HepG2 (cell line): Measurements from ENCODE around the gene CST3. TPM values are rescaled to one million over a fixed set of nuclear protein-coding genes. Genes with fewer than 3 reads are reported as not detected.
A peak's percentile ranks its signal among the peaks of the same experiment; 100 is the strongest.

Source experiments
- CHCHD3 ChIP-seq: sonication (generic); formaldehyde crosslinking; IDR thresholded peaks from 2 replicates; pipeline ENCODE4 v1.8.0; 2022; ENCODE audit warnings: mild to moderate bottlenecking, missing genetic modification reagents, moderate library complexity
- EHMT2 ChIP-seq: fragments of 200-600 bp; sonication (generic); IDR thresholded peaks from 2 replicates; pipeline ENCODE4 v1.7.0; 2017; ENCODE audit warnings: antibody characterized with exemption, low read depth, low read length, borderline replicate concordance
- FLYWCH1 ChIP-seq: sonication (generic); formaldehyde crosslinking; IDR thresholded peaks from 2 replicates; pipeline ENCODE4 v1.8.1; 2023; ENCODE audit warnings: mild to moderate bottlenecking, missing genetic modification reagents
- MIER2 ChIP-seq: IDR thresholded peaks from 2 replicates; pipeline ENCODE4 v1.6.1; 2016; ENCODE audit warnings: missing biosample characterization, missing genetic modification reagents
- MTF1 ChIP-seq: sonication (generic); formaldehyde crosslinking; IDR thresholded peaks from 2 replicates; pipeline ENCODE4 v1.5.0; 2020; ENCODE audit warnings: missing genetic modification reagents
- PCBP1 ChIP-seq: fragments of 200-400 bp; formaldehyde crosslinking; IDR thresholded peaks from 2 replicates; pipeline ENCODE4 v1.6.1; 2017; ENCODE audit warnings: mild to moderate bottlenecking, low read depth, low read length, borderline replicate concordance
- POLR2G ChIP-seq: fragments of 200-400 bp; formaldehyde crosslinking; IDR thresholded peaks from 2 replicates; pipeline ENCODE4 v1.6.1; 2018; ENCODE audit warnings: mild to moderate bottlenecking, low read depth, low read length, moderate library complexity
- RBM39 ChIP-seq: fragments of 200-400 bp; formaldehyde crosslinking; IDR thresholded peaks from one replicate; pipeline ENCODE4 v1.6.1; 2018; ENCODE audit warnings: antibody characterized with exemption, mild to moderate bottlenecking, low read depth, low read length; ENCODE audit not compliant: poor library complexity, severe bottlenecking
- REL ChIP-seq: sonication (generic); formaldehyde crosslinking; conservative IDR thresholded peaks from 2 replicates; pipeline ENCODE4 v1.8.0; 2022; ENCODE audit warnings: mild to moderate bottlenecking, missing genetic modification reagents, moderate library complexity
- RFX1 ChIP-seq: fragments of 450-650 bp; IDR thresholded peaks from 2 replicates; pipeline ENCODE4 v1.6.1; 2017
- SIX1 ChIP-seq: sonication (generic); formaldehyde crosslinking; IDR thresholded peaks from 2 replicates; pipeline ENCODE4 v1.4.0; 2020; ENCODE audit warnings: missing genetic modification reagents, borderline replicate concordance
- SPEN ChIP-seq: sonication (generic); formaldehyde crosslinking; IDR thresholded peaks from 2 replicates; pipeline ENCODE4 v1.5.1; 2020; ENCODE audit warnings: low read depth, mild to moderate bottlenecking, missing genetic modification reagents
- STAT5B ChIP-seq: sonication (generic); formaldehyde crosslinking; IDR thresholded peaks from 2 replicates; pipeline ENCODE4 v1.4.0; 2020; ENCODE audit warnings: missing genetic modification reagents
- THAP11 ChIP-seq: IDR thresholded peaks from 2 replicates; pipeline ENCODE4 v1.6.1; 2016; ENCODE audit warnings: missing biosample characterization, missing genetic modification reagents
- ZNF296 ChIP-seq: sonication (generic); formaldehyde crosslinking; conservative IDR thresholded peaks from 2 replicates; pipeline ENCODE4 v1.5.0; 2020; ENCODE audit warnings: mild to moderate bottlenecking, missing genetic modification reagents
- ZNF3 ChIP-seq: IDR thresholded peaks from 2 replicates; pipeline ENCODE4 v1.7.0; 2017; ENCODE audit warnings: inconsistent platforms
- ZNF678 ChIP-seq: sonication (generic); formaldehyde crosslinking; IDR thresholded peaks from 2 replicates; pipeline ENCODE4 v1.4.0; 2020; ENCODE audit warnings: mild to moderate bottlenecking, missing genetic modification reagents
- ZNF780A ChIP-seq: sonication (generic); formaldehyde crosslinking; IDR thresholded peaks from 2 replicates; pipeline ENCODE4 v1.8.0; 2022; ENCODE audit warnings: mild to moderate bottlenecking, missing genetic modification reagents, moderate library complexity
- polyA plus RNA-seq, 8 experiments: library from polyadenylated mRNA; depleted of rRNA in 3 of 8; stranded (reverse) in 7 of 8; unstranded in 1 of 8; fragments of >200 nt; fragmentation: Illumina TruSeq in 4 of 8; extraction: Trizol in 4 of 8; gene quantifications; 2 replicates each; pipeline versions ENCODE4 v1.2.1 to v1.2.3, GENCODE V29; 2011 to 2016; ENCODE audit warnings: low read depth in 4 of 8, missing spikeins in 1 of 8, mixed read lengths in 1 of 8; ENCODE audit not compliant: insufficient read depth in 1 of 8
- total RNA-seq, 5 experiments: library from RNA; depleted of rRNA; stranded (reverse); fragments of >200 nt; fragmentation: Illumina TruSeq; extraction: Trizol; gene quantifications; 2 replicates each; pipeline ENCODE4 v1.2.3, GENCODE V29; 2016; ENCODE audit warnings: low read depth in 1 of 5
- TF ChIP-seq, protein P1 (sequence below): sonication (generic); formaldehyde crosslinking; IDR thresholded peaks from 2 replicates; pipeline ENCODE4 v1.4.0; 2020; ENCODE audit warnings: missing genetic modification reagents
- TF ChIP-seq, protein P2 (sequence below): sonication (generic); formaldehyde crosslinking; conservative IDR thresholded peaks from 2 replicates; pipeline ENCODE4 v1.8.0; 2022; ENCODE audit warnings: missing genetic modification reagents
- TF ChIP-seq, protein P3 (sequence below): sonication (generic); formaldehyde crosslinking; IDR thresholded peaks from 2 replicates; pipeline ENCODE4 v1.4.0; 2020; ENCODE audit warnings: mild to moderate bottlenecking, missing genetic modification reagents
- TF ChIP-seq, protein P4 (sequence below): IDR thresholded peaks from 2 replicates; pipeline ENCODE4 v1.6.1; 2016; ENCODE audit warnings: low read depth

Gene CST3
- total and polyA plus RNA-seq, 2 of the 13 experiments (the other 11 are each of a cell fraction or from before 2014, with no cell fraction given), result 690 to 1,005 TPM

DNA sequence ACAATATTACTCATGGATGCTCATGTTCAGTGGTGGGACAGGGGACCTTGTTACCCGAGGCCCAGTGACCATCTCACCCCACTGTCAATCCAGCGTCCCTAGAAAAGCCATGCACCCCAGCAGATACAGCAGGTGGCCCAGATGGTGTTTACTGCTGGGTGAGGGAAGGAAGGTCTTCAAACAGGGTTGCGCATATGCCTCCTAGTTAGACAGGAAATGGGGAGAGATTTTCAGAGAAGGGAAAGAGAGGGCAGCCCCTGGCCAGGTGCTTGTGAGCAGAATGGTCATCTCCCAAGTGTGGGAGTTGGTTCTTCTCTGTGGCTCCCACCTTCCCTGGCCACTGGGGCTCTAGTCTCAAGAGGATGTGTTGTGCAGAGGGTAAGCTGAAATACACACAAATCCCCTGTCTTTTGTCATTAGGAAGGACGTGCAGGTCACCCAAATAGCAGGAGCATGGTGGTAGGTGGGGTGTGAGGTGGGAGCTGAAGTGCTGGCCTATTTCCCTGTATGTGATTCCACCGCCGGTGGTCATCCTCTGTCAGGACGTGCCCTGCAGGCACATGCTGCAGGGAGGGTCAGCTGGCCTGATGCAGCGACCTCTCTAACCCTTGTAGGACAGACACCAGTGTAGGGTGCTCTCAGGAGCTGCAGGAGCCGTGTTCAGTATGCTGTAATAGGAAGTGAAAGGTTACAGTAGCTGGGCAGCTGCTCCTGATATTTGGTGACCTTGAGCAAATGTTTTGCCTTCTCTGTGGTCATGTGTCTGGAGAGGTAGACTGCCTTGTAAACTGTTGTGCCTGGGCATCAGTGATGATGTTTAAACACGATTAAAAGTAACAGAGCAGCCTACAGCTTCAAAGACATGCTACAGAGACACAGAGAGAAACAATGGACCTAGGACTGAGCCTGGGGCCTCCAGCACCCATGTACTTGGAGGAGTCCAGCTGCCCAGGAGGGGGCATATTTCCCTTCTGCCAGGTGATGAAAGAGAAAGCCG is 3.2 kb upstream of the CST3 start (continued):
- TF ChIP-seq, protein P1, sequence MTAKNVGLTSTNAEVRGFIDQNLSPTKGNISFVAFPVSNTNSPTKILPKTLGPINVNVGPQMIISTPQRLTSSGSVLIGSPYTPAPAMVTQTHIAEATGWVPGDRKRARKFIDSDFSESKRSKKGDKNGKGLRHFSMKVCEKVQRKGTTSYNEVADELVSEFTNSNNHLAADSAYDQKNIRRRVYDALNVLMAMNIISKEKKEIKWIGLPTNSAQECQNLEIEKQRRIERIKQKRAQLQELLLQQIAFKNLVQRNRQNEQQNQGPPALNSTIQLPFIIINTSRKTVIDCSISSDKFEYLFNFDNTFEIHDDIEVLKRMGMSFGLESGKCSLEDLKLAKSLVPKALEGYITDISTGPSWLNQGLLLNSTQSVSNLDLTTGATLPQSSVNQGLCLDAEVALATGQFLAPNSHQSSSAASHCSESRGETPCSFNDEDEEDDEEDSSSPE, result no peak; the same call in 1 of the 2 replicates
- TF ChIP-seq SIX1 (CRISPR knock-in tag), result peak; percentile 27; the same call in 1 of the 2 replicates
- TF ChIP-seq MIER2 (CRISPR knock-in tag), result no peak
- TF ChIP-seq ZNF780A (CRISPR knock-in tag), result 0 out of 2 replicates have a peak, but pooled peaks have one; percentile 51
- TF ChIP-seq RBM39, result no peak
- TF ChIP-seq, protein P2, sequence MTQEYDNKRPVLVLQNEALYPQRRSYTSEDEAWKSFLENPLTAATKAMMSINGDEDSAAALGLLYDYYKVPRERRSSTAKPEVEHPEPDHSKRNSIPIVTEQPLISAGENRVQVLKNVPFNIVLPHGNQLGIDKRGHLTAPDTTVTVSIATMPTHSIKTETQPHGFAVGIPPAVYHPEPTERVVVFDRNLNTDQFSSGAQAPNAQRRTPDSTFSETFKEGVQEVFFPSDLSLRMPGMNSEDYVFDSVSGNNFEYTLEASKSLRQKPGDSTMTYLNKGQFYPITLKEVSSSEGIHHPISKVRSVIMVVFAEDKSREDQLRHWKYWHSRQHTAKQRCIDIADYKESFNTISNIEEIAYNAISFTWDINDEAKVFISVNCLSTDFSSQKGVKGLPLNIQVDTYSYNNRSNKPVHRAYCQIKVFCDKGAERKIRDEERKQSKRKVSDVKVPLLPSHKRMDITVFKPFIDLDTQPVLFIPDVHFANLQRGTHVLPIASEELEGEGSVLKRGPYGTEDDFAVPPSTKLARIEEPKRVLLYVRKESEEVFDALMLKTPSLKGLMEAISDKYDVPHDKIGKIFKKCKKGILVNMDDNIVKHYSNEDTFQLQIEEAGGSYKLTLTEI (CRISPR knock-in tag), result no peak
- peak; percentile 58 for TF ChIP-seq POLR2G
- TF ChIP-seq, protein P3, sequence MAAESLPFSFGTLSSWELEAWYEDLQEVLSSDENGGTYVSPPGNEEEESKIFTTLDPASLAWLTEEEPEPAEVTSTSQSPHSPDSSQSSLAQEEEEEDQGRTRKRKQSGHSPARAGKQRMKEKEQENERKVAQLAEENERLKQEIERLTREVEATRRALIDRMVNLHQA (CRISPR knock-in tag), result no peak
- no peak for TF ChIP-seq REL
- 0 out of 2 replicates have a peak, but pooled peaks have one; percentile 74 for TF ChIP-seq FLYWCH1 (CRISPR knock-in tag)
- TF ChIP-seq THAP11 (CRISPR knock-in tag), result peak; percentile 69; the same call in 1 of the 2 replicates
- no peak for TF ChIP-seq STAT5B (CRISPR knock-in tag)
- 0 out of 2 replicates have a peak, but pooled peaks have one; percentile 28 for TF ChIP-seq EHMT2
- TF ChIP-seq, protein P4, sequence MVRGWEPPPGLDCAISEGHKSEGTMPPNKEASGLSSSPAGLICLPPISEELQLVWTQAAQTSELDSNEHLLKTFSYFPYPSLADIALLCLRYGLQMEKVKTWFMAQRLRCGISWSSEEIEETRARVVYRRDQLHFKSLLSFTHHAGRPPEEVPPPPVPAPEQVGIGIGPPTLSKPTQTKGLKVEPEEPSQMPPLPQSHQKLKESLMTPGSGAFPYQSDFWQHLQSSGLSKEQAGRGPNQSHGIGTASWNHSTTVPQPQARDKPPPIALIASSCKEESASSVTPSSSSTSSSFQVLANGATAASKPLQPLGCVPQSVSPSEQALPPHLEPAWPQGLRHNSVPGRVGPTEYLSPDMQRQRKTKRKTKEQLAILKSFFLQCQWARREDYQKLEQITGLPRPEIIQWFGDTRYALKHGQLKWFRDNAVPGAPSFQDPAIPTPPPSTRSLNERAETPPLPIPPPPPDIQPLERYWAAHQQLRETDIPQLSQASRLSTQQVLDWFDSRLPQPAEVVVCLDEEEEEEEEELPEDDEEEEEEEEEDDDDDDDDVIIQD (CRISPR knock-in tag), result no peak
- 0 out of 2 replicates have a peak, but pooled peaks have one; percentile 78 for TF ChIP-seq ZNF296 (CRISPR knock-in tag)
- no peak for TF ChIP-seq ZNF678 (CRISPR knock-in tag)
- no peak for TF ChIP-seq MTF1 (CRISPR knock-in tag)
- no peak for TF ChIP-seq ZNF3
- no peak for TF ChIP-seq CHCHD3 (CRISPR knock-in tag)
- no peak for TF ChIP-seq PCBP1
- TF ChIP-seq RFX1, result no peak
- peak; percentile 62 for TF ChIP-seq SPEN (CRISPR knock-in tag)
